ENCODE data around the gene ICA1.

DNA sequence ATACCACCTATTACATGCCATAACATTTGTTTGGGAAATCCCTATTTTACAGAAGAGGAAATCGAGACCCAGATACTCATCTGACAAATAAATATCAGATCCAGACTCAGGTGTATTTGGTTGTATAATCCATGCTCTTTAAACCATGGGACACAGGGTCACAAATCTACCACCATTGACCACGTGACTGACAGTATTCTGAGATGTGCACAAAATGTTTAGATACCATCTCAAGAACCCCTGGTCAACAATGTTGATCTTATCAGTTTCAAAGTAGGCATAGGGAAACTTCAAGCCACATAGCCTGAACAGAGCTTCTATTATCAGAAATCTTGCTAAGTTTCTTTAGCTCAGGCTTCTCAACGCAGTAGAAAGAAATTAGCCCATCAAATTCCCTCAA, 93.6 kb downstream of the ICA1 start:
- TF ChIP-seq, protein P1, sequence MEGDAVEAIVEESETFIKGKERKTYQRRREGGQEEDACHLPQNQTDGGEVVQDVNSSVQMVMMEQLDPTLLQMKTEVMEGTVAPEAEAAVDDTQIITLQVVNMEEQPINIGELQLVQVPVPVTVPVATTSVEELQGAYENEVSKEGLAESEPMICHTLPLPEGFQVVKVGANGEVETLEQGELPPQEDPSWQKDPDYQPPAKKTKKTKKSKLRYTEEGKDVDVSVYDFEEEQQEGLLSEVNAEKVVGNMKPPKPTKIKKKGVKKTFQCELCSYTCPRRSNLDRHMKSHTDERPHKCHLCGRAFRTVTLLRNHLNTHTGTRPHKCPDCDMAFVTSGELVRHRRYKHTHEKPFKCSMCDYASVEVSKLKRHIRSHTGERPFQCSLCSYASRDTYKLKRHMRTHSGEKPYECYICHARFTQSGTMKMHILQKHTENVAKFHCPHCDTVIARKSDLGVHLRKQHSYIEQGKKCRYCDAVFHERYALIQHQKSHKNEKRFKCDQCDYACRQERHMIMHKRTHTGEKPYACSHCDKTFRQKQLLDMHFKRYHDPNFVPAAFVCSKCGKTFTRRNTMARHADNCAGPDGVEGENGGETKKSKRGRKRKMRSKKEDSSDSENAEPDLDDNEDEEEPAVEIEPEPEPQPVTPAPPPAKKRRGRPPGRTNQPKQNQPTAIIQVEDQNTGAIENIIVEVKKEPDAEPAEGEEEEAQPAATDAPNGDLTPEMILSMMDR (optimal IDR thresholded peaks at IDR 0.05 in 1 of 3, IDR thresholded peaks at IDR 0.05 in 1 of 3, conservative IDR thresholded peaks at IDR 0.05 in 1 of 3; ENCODE audit: extremely low read depth in 1 of 3, insufficient read depth in 2 of 3, low read length in 3 of 3) = no peak
- no peak for TF ChIP-seq EZH2 (IDR thresholded peaks at IDR 0.05; ENCODE audit: low read length)

Measured in keratinocyte (primary cell).